Tibial artery (tissue), 4 donors: ENCODE measurements around the gene SMARCB1.
A peak's percentile ranks its signal among the peaks of the same experiment; 100 is the strongest.

Source experiments
- DNase-seq, 2 donors: peaks; one replicate each; pipeline ENCODE4 v3.0.0-alpha.2; 2019
- H3K27ac ChIP-seq, 2 donors: fragments of 200-600 bp; sonication (generic) in 1 of 2; 1 replicate in 1 of 2; 2 replicates in 1 of 2; pipeline ENCODE4 v1.5.1; 2018 to 2019; ENCODE audit warnings: mild to moderate bottlenecking in 1 of 2
- H3K27me3 ChIP-seq, 2 donors: fragments of 200-600 bp; sonication (generic) in 1 of 2; one replicate each; pipeline versions ENCODE4 v1.5.1 to v1.6.0; 2016 to 2019
- H3K36me3 ChIP-seq, 3 donors: fragments of 200-600 bp; sonication (generic) in 2 of 3; one replicate each; pipeline ENCODE4 v1.5.1; 2016 to 2019; ENCODE audit warnings: mild to moderate bottlenecking in 2 of 3
- H3K4me1 ChIP-seq, 4 donors: fragments of 200-600 bp; sonication (generic) in 2 of 4; 1 replicate in 3 of 4; 2 replicates in 1 of 4; pipeline ENCODE4 v1.5.1; 2016 to 2019
- H3K4me3 ChIP-seq, 2 donors: fragments of 200-600 bp; sonication (generic) in 1 of 2; 1 replicate in 1 of 2; 2 replicates in 1 of 2; pipeline ENCODE4 v1.5.1; 2018 to 2019; ENCODE audit warnings: mild to moderate bottlenecking in 2 of 2
- H3K9me3 ChIP-seq, 3 donors: fragments of 200-600 bp; sonication (generic) in 1 of 3; one replicate each; pipeline ENCODE4 v1.5.1; 2016 to 2019
- CTCF ChIP-seq, 2 experiments: fragments of 200-600 bp in 1 of 2; fragments of 450-650 bp in 1 of 2; IDR thresholded peaks; one replicate each; pipeline ENCODE4 v1.5.1; 2017 to 2019; ENCODE audit warnings: antibody characterized with exemption in 2 of 2, mild to moderate bottlenecking in 1 of 2, moderate library complexity in 1 of 2
- intact Hi-C: fragments of 100-400 bp; cut with DNase I; formaldehyde crosslinking; loops from one replicate; pipeline ENCODE4 v1.15.0; 2023; ENCODE audit warnings: low total_unique reads

SMARCB1 gene

GRCh38 chr22:23767673-23768548, 18.9 kb upstream of the SMARCB1 start, which contains the start of gene CHCHD10:
CHCHD10 (minus strand) TSS chr22:23767972; CDS start chr22:23767874, 98 bp downstream.
- no peaks in the 10 kb centered on the region for H3K27me3 ChIP-seq
- H3K27ac ChIP-seq, result peak within 1 kb of the TSS; percentile 67 to 88
- intact Hi-C loops, result loop anchor here (5.0 kb wide), 1 partner anchor 79 kb away; no protein-coding TSS in a partner anchor
- H3K9me3 ChIP-seq, result no peaks in the 10 kb centered on the region
- peak; percentile 84 to 91 for TF ChIP-seq CTCF (IDR thresholded peaks at IDR 0.05)
- peak; percentile 68 to 90 for DNase-seq
- peak within 1 kb of the TSS; percentile 58 to 88 for H3K4me3 ChIP-seq
- H3K36me3 ChIP-seq, result peaks cover 0 to 13% (median 0%) of the 10 kb centered on the region in 3 donors
- peaks cover 0 to 69% (median 43%) of the 10 kb centered on the region in 4 donors for H3K4me1 ChIP-seq

DNA sequence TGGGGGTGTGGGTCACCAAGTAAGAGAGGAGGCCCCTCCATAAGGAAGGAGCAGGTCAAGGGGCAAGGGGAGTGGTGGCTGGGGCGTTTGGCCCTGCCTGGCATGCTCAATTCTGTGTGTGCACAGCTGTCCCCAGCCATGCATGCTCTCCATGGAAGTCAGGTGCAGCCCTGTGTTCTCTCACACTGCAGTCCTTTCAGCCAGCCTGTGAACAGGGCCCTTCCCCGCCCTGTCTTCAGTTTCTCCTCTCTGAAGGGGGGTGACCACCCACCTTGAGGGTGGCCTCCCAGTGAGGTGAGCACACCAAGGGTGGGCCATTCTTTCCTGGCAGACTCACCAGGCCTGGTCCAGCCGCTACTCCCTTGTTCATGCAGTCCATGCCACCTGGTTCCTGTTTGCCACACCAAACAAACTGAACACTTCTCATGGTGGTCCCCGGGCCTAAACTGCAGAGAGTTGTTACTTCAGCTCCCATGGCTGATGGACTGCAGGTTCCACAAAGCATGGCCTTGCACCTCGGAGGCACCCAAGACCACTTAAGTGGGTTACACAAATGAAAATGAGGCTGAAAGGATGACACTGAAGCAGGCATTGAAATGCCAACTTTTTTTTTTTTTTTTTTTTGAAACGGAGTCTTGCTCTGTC, 17.3 kb upstream of the SMARCB1 start:
- Histone ChIP-seq H3K4me1 (peaks cover 0 to 69% (median 44%) of the 10 kb centered on the region in 4 donors), H3K9me3 (no peaks in the 10 kb centered on the region), H3K36me3 (peaks cover 0 to 13% (median 0%) of the 10 kb centered on the region in 3 donors), H3K27me3 (no peaks in the 10 kb centered on the region), H3K27ac (no peak overlapping the region), H3K4me3 (no peak overlapping the region)
- intact Hi-C loops, result loop anchor here (5.0 kb wide), 1 partner anchor 78 kb away; no protein-coding TSS in a partner anchor
- no peak for TF ChIP-seq CTCF (IDR thresholded peaks at IDR 0.05)
- DNase-seq, result no peak

DNA sequence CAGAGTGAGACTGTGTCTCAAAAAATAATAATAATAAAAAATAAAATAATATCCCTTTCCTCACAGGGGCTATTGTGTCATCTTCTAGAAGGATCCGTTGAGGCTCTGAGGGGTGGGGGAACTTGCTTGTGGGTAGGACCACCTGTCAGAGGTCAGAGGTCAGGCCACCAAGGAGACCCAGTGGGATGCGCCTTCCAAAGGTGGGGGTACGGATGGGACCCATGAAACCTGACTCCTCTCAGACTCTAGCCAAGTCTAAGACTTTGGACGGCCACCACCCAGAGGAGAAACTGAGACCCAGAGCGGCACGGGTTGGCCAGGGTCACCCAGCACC, 14.5 kb upstream of the SMARCB1 start:
- TF ChIP-seq CTCF (IDR thresholded peaks at IDR 0.05), result no peak
- no peaks in the 10 kb centered on the region for H3K27me3 ChIP-seq
- peak overlapping the region; percentile 50 to 65 for H3K27ac ChIP-seq
- no peaks in the 10 kb centered on the region for H3K36me3 ChIP-seq
- no peak for DNase-seq
- no peaks in the 10 kb centered on the region for H3K9me3 ChIP-seq
- intact Hi-C loops, result no loop called here
- peaks cover 0 to 68% (median 48%) of the 10 kb centered on the region in 4 donors for H3K4me1 ChIP-seq
- peak overlapping the region; percentile 48 to 62 for H3K4me3 ChIP-seq

GRCh38 chr22:23772649-23773473, 13.9 kb upstream of the SMARCB1 start, which contains the start of gene MMP11:
MMP11 (plus strand) TSS chr22:23772849; CDS start chr22:23772871, 22 bp downstream.
- peak within 1 kb of the TSS; percentile 48 to 62 for H3K4me3 ChIP-seq
- no peaks in the 10 kb centered on the region for H3K9me3 ChIP-seq
- peak; percentile 48 to 77 for DNase-seq
- peak within 1 kb of the TSS; percentile 50 to 65 for H3K27ac ChIP-seq
- intact Hi-C loops, result no loop called here
- H3K36me3 ChIP-seq, result no peaks in the 10 kb centered on the region
- peaks cover 0 to 65% (median 49%) of the 10 kb centered on the region in 4 donors for H3K4me1 ChIP-seq
- TF ChIP-seq CTCF (IDR thresholded peaks at IDR 0.05), result peak in 1 of 2 experiments; percentile 8
- H3K27me3 ChIP-seq, result no peaks in the 10 kb centered on the region

GRCh38 chr22:23773483-23774113, 13.2 kb upstream of the SMARCB1 start:
- intact Hi-C loops, result no loop called here
- H3K27ac ChIP-seq, result peak overlapping the region; percentile 45 to 65
- no peak for DNase-seq
- H3K27me3 ChIP-seq, result no peaks in the 10 kb centered on the region
- peaks cover 0 to 60% (median 49%) of the 10 kb centered on the region in 4 donors for H3K4me1 ChIP-seq
- TF ChIP-seq CTCF (IDR thresholded peaks at IDR 0.05), result no peak
- H3K9me3 ChIP-seq, result no peaks in the 10 kb centered on the region
- H3K4me3 ChIP-seq, result peak overlapping the region; percentile 48 to 62
- H3K36me3 ChIP-seq, result no peaks in the 10 kb centered on the region
